OCI-M2 (cell line): ENCODE measurements around the gene TCF12.
"Not testable (repeated sequence)": the region's sequence is repeated elsewhere in the genome, so short reads cannot be mapped to it uniquely, and the experiment has no call there.

Experiments
- DNase-seq: peaks from one replicate; lab custom pipeline; 2025; ENCODE audit not compliant: unreplicated experiment; lab: John Stamatoyannopoulos, UW

TCF12 gene

GRCh38 chr15:57014896-57015295 is 96.5 kb downstream of the TCF12 start:
- DNase-seq, result not testable (repeated sequence)

GRCh38 chr15:57015360-57015759 is 96.9 kb downstream of the TCF12 start:
- DNase-seq, result no peak

DNA sequence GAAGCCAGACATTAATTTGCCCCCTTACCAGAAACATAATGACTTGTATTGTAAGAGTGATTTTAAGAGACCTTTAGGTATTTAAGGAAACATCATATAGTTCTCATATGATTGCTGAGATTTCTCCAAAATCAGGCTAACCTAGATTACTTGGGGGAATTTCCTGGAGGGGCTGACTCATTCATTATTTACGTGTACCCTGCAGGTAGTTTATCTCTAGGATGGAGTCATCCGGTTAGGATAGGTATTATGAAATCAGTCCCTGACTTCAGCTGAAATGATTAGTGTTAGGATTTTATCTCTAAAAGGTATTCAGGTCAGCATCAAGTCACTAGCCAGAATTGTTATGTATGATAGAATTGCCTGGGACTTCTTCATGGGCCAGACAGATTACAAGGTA is 97.5 kb downstream of the TCF12 start:
- DNase-seq, result no peak

DNA sequence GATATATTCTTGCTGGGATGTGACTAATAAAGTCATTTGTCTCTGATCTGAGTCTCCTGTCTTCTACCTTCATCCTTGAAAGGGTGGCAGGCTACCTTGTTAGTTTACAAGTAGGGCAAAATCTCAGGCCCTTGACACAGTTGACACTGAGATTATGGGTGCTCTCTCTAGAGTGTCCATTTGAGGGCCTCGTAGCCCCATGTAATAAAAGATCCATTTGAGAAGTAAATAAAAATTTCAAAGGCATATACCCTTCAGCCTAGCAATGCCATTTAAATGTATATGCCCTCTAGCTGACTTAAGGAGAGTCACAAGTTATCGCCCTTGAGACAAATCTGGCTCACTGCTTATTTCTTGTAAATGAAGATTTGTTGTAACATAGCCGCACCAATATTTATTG is 98.6 kb downstream of the TCF12 start:
- no peak for DNase-seq

- no peak for DNase-seq
These were observed 99.7 kb downstream of the TCF12 start for GRCh38 chr15:57018151-57018550.

- no peak for DNase-seq
These were observed 101.2 kb downstream of the TCF12 start for GRCh38 chr15:57019496-57020160.

DNA sequence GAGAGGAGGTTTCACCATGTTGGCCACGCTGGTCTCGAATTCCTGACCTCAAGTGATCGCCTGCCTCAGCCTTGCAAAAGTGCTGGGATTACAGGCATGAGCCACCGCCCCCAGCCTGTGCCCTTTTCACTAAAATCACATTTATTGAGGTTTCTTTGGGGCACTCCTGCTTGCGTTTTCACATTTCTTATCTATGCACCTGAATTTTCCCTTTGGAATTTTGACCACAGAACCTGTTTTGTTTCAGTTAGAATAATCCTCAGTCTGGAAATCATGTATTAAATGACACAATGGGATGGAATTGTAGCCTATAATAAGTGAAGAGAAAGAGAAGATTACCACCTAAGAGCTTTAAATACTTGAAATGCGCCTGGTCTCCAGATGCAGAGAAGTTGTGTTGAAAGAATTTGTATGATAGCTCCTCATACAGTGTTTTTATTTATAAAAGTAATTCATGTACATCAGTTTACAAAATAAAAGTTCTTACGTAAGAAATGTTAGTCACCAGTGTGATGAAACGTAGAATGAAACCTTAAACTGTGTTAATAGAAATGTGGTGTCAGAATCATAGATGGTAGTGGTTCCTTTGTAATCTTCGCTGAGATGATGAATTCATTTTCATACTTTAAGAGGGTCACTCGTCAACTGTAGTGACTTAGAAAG is 107.0 kb downstream of the TCF12 start:
- no peak for DNase-seq

GRCh38 chr15:57026016-57026592 is 107.7 kb downstream of the TCF12 start:
- no peak for DNase-seq

DNA sequence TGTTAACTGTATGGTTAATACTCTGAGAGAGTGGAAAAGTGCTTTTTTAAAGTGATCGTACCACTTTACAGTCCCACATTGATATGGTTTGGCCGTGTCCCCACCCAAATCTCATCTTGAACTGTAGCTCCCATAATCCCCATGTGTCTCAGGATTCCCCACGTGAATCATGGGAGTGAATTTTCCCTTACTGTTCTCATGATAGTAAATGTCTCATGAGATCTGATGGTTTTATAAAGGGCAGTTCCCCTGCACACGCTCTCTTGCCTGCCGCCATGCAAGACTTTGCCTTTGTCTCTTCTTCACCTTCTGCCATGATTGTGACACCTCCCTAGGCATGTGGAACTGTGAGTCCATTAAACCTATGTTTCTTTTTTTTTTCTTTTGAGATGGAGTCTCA is 109.2 kb downstream of the TCF12 start:
- no peak for DNase-seq

- DNase-seq, result no peak
These were observed 109.7 kb downstream of the TCF12 start for GRCh38 chr15:57028176-57028575.

- DNase-seq, result no peak
These were observed 111.6 kb downstream of the TCF12 start for GRCh38 chr15:57030011-57030410.

DNA sequence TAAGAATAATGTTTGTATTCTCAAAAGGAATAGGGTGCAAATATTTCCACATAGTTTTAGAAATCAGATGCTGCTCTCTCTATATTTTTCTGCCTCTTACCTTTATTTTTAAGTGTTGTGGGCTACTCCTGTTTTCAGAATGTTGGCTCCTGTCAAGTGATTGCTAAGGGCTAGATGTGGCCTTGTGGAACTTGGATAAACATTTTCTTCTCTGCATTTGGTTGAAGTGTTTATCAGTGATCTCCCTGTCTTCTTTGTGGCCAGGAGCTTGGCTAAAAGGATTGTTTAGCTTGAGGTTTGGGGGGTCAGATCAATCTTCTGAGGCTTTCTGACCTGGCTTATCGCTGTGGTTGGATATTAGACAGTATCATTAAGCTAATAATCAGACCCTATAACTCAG is 112.6 kb downstream of the TCF12 start:
- no peak for DNase-seq

GRCh38 chr15:57031605-57032004 is 113.2 kb downstream of the TCF12 start:
- no peak for DNase-seq

- DNase-seq, result no peak
These were observed 113.9 kb downstream of the TCF12 start for GRCh38 chr15:57032338-57032737.

GRCh38 chr15:57033715-57034439 is 115.4 kb downstream of the TCF12 start:
- no peak for DNase-seq

- no peak for DNase-seq
These were observed 116.2 kb downstream of the TCF12 start for GRCh38 chr15:57034613-57035012.

GRCh38 chr15:57035664-57036063 is 117.2 kb downstream of the TCF12 start:
- DNase-seq, result no peak

DNA sequence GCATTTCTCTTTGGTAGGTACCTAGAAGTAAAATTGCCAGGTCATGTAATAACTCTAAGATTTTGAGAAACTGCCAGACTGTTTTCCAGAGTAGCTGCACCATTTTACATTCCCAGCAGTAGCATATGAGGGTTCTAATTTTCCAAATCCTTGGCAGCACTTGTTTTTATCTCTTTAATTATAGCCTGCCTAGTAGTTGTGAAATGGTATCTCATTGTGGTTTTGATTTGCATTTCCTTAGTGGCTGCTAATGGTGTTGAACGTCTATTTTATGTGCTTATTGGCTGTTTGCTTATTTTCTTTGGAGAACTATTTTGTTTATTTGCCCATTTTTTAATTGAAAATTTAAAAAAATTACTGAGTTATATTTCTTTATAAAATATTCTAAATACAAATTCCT is 117.9 kb downstream of the TCF12 start:
- DNase-seq, result no peak

DNA sequence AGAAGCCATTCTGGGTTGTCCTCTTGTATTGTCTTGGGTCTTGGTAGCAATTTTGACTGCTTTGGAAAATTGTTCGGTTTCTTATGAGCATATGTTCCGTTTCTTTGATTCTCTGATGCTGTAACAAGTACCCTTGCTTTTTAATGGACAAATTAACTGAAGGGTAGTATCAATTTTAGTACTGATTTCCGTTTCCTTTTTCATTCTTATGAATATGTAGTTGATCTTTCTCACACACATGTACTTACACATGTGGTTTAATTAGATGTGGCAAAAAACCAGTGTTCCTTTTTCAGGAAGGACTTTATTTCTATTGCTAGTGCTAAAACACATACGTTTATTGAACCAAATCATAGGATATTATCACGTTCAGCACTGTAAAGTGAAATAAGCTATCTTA is 119.1 kb downstream of the TCF12 start:
- no peak for DNase-seq

DNA sequence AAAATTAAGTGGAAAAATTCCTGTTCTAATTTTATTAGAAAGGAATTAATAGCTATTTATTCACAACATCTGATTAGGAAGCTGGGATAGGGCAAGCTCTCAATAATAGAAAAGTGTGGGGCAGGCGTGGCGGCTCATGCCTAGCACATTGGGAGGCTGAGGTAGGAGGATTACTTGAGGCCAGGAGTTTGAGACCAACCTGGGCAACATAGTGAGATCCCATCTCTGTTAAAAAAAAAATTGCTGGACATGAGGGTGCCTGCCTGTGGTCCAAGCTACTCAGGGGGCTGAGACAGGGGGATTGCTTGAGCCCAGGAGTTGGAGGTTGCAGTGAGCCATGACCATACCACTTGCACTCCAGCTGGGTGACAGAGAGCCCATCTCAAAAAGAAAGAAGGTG is 119.6 kb downstream of the TCF12 start:
- no peak for DNase-seq

DNA sequence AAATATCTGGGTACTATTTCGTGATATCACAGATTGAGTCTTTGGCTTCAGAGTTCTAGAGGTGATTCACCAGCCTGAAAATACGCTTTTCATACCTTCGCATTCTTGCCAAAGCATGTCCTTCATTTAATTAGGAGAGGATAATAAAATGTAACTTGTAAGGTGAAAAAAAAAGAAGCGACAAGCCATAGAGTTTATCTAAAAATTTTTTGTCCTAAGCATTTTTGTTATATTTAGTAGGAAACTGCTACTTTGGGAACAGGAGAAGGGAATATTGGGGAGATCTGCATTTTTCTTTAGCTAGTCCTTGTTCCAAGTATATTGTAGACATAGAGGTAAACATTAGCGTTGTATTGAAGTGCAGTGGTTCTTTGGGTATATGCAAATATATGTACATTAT is 120.1 kb downstream of the TCF12 start:
- DNase-seq, result no peak

DNA sequence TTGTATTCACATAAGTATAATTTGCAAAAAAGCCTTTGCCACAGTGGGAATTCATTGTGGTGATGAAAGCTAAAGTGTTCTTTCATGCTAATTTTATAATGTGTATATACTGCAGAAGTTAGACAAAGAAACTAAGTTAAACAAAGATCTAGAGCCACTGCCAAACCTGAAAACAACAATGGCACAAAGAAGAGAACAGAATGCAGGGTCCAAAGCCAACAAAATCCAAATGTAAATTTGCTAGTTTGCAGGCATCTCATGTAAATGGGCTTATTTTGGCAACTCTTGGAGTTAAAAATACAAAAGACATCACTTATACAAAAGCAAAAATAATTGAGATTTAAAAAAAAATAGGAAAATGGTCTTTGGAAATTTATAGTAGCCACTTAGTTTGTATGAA is 123.0 kb downstream of the TCF12 start:
- DNase-seq, result no peak
